ENCODE data around the gene SAMD7.
A peak's percentile ranks its signal among the peaks of the same experiment; 100 is the strongest.

The SAMD7 gene

GRCh38 chr3:169907944-169908343 is 3.4 kb upstream of the SAMD7 start:
- no peak for DNase-seq (ENCODE audit: low spot score)

GRCh38 chr3:169913323-169913722 is 2.0 kb downstream of the SAMD7 start:
- no peak for DNase-seq (ENCODE audit: low spot score)

GRCh38 chr3:169914321-169914720 is 2.9 kb downstream of the SAMD7 start:
- no peak for DNase-seq (ENCODE audit: low spot score)

- DNase-seq (ENCODE audit: low spot score): no peak
These were observed 11.8 kb downstream of the SAMD7 start for GRCh38 chr3:169923189-169923588.

GRCh38 chr3:169923831-169924230 is 12.5 kb downstream of the SAMD7 start:
- DNase-seq (ENCODE audit: low spot score): peak; percentile 47

- no peak for DNase-seq (ENCODE audit: low spot score)
These were observed 18.6 kb downstream of the SAMD7 start for GRCh38 chr3:169929830-169930519.

- DNase-seq (ENCODE audit: low spot score): no peak
These were observed 19.5 kb downstream of the SAMD7 start for GRCh38 chr3:169930843-169931242.

- DNase-seq (ENCODE audit: low spot score): no peak
These were observed 20.6 kb downstream of the SAMD7 start for GRCh38 chr3:169931747-169932520.

GRCh38 chr3:169939320-169939719 is 27.9 kb downstream of the SAMD7 start:
- DNase-seq (ENCODE audit: low spot score): no peak

GRCh38 chr3:169939751-169940150 is 28.4 kb downstream of the SAMD7 start:
- no peak for DNase-seq (ENCODE audit: low spot score)

- no peak for DNase-seq (ENCODE audit: low spot score)
These were observed 29.3 kb downstream of the SAMD7 start for GRCh38 chr3:169940470-169941181.

- DNase-seq (ENCODE audit: low spot score): peak; percentile 35
These were observed 33.9 kb downstream of the SAMD7 start for GRCh38 chr3:169945313-169945712.

GRCh38 chr3:169946336-169946735 is 35.0 kb downstream of the SAMD7 start:
- DNase-seq (ENCODE audit: low spot score): no peak

GRCh38 chr3:169948559-169949448 is 37.4 kb downstream of the SAMD7 start:
- no peak for DNase-seq (ENCODE audit: low spot score)

- no peak for DNase-seq (ENCODE audit: low spot score)
These were observed 40.7 kb downstream of the SAMD7 start for GRCh38 chr3:169952045-169952444.

GRCh38 chr3:169953462-169954141 is 42.2 kb downstream of the SAMD7 start:
- no peak for DNase-seq (ENCODE audit: low spot score)

- no peak for DNase-seq (ENCODE audit: low spot score)
These were observed 42.9 kb downstream of the SAMD7 start for GRCh38 chr3:169954142-169954756.

GRCh38 chr3:169955406-169955805 is 44.0 kb downstream of the SAMD7 start:
- no peak for DNase-seq (ENCODE audit: low spot score)

- DNase-seq (ENCODE audit: low spot score): no peak
These were observed 52.8 kb downstream of the SAMD7 start for GRCh38 chr3:169964176-169964575.

- no peak for DNase-seq (ENCODE audit: low spot score)
These were observed 54.4 kb downstream of the SAMD7 start for GRCh38 chr3:169965562-169966427.
